Measurements from ENCODE around the gene RNF31.
A peak's percentile ranks its signal among the peaks of the same experiment; 100 is the strongest.

The RNF31 gene

DNA sequence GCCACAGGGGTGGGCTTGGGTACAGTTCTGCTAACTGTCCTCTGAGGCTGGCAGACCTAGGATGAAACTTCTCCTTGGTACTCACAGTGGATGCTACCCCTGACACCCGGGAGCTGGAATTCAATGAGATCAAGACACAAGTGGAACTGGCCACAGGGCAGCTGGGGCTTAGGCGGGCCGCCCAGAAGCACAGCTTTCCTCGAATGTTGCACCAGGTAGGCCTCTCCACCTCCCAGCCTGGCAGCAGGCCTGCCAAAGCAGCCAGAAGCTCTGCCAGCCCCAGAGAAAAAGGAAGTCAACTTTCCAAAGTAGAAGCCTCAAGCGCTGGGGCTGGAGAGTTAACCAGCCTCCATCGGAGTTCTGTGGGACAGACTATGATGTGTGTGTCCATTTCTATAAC, 30.1 kb upstream of the RNF31 start:
- no peak for DNase-seq

DNA sequence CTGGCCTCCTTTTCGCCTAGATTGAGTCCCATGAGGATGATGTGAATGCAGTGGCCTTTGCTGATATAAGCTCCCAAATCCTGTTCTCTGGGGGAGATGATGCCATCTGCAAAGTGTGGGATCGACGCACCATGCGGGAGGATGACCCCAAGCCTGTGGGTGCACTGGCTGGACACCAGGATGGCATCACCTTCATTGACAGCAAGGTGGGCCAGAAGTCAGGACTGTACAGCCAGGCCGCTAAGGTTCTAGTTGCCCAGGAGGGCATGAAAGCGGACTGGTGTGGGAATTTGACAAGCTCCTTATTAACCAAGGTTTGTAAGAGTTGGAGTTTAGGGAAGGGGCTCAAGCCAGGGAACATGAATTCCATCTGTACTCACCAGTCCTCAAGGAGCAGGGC, 27.6 kb upstream of the RNF31 start:
- no peak for DNase-seq

DNA sequence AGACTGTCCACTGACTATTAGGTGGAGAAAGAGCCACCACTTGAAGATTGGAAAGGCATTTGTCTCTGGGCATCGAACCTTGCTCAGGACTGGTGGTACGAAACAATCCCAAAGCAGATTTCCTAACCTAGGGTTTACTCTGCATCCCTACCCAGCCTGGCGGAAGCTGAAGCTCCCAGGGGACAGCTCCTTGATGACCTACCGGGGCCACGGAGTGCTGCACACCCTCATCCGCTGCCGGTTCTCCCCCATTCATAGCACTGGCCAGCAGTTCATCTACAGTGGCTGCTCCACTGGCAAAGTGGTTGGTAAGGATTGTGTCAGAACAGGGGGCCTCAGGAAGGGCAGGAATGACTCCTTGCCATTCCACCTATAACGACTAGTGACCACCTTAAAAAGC, 26.1 kb upstream of the RNF31 start:
- DNase-seq: no peak

DNA sequence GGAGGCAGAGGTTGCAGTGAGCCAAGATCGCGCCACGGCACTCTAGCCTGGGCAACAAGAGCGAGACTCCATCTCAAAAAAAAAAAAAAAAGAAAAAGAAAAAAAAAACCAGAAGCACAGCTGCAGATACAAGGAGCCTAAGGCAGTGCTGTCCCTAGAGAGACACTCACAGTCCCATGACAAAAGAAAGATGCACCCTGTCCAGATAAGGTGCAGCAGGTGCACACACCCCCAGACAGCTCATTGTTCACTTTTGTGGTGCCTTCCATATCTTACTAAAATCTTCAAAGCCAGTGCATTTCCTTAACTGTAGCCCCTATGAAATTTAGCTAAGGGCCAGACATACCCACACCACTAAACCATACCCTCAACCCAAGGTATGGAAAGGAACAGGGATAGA, 24.9 kb upstream of the RNF31 start:
- DNase-seq: no peak

DNA sequence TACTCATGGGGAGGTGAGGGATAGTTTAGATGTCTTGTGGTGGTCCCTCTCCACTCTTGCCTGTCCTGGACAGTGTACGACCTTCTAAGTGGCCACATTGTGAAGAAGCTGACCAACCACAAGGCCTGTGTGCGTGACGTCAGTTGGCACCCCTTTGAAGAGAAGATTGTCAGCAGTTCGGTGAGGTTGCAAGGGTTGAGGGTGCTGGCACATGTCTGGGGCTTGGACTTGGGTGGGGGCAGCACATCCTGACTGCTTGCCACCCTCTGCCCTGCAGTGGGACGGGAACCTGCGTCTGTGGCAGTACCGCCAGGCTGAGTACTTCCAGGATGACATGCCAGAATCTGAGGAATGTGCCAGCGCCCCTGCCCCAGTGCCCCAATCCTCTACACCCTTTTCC, 24.4 kb upstream of the RNF31 start:
- no peak for DNase-seq

DNA sequence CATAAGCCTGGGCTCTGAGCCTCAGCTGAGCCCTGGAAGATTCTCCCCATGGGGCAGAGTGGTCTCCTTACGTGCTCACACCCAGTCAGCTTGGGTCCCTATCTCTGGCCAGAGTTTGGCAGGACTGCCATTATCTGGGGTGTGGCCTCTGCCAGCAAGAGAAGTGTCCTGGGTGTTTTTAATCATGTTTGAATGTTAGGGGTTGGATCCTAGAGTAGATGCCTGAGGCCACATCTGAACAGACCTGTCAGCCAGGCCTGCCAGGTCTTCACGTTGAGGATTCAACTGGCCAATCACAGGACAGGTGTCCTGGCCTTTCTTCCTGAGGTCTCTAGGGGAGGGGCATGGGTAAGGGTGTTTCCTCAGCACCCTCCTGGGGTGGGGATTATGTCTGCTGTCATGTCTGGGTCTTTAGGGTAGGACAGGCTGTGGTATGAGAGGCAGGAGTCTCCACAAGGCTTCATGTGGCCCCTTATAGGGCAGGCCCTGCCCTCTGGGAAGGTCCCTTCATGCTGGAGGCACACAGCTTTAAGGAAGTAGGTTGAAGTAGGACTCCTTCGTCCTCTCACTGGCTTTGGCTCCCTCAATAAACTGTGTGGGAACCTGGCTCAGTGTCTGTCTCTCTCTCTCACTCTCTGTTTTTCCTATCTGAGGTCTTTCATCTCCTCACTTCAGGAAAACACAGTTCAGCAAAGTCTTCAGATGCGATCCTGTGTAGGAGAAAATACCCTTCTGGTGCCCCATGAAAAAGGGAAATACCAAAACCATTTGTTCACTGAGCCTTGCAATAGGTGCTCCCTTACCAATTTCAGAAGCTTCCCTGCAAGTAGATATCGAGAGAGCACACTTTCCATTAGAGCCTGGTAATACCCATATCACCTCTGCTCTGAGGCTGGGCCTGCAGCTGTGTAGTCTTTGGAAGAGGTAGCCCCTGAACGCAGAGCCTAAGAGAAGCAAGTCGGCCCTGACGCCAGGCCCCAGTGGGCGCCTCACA, 23.6 kb upstream of the RNF31 start:
- DNase-seq: no peak

DNA sequence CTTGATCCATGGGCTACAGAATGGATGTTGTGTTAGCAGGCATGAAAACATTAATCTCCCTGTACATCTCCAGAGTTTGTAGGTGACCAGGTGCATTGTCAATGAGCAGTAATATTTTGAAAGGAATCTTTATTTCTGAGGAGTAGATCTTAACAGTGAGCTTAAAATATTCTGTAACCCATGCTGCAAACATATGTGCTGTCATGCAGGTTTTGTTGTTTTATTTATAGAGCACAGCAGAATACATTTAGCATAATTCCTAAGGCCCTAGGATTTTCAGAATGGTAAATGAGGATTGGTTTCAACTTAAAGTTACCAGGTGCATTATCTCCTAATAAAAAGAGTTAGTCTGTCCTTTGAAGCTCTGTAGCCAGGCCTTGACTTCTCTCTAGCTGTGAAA, 20.4 kb upstream of the RNF31 start:
- no peak for DNase-seq

DNA sequence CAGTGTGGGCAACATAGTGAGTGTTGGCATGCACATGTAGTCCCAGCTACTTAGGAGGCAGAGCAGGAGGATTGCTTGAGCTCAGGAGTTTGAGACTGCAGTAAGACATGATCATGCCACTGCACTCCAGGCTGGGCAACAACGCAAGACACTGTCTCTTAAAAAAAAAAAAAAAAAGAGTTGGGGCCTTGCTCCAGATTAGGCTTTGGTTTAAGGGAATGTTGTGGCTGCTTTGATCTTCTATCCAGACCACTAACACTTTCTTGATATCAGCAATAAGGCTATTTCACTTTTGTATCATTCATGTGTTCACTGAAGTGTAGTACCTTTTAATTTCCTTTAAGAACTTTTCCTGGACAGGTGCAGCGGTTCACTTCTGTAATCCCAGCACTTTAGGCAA, 19.6 kb upstream of the RNF31 start:
- no peak for DNase-seq

DNA sequence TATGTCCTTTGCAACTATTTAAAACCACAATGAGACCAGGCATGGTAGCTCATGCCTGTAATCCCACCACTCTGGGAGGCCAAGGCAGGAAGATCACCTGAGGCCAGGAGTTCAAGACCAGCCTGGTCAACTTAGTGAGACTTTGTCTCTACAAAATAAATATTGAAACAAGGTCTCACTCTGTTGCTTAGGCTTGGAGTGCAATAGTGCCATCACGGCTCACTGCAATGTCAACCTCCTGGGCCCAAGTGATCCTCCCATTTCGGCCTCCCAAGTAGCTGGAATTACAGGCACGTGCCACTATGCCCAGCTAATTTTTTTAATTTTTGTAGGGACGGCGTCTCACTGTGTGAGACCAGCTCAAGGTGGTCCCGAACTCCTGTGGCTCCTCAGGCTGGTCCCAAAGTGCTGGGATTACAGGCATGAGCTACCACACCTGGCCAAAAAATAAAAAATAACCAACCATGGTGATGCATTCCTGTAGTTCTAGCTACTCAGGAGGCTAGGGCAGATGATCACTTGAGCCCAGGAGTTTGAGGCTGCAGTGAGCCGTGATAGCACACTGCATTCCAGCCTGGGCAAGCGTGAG, 17.8 kb upstream of the RNF31 start:
- no peak for DNase-seq

DNA sequence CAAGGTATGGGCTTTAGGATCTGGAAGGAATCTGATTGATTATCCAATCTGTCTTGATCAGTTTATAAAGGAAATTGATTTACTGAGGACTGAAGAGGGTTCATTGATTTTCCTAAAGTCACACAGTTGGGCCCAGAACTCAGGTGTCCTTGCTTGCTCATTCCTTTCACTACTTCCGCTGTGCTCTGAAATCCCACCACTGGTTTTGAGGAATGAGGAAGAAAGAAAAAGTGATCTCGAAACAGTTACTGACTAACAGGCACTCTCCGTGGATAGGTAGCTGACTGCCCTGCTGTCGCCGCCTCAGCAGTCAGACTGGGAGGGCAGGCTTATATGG, 16.9 kb upstream of the RNF31 start, which contains the start of gene FITM1:
FITM1 (plus strand) TSS at position 280 of the 337 bp plus-strand sequence. CDS start 905 bp downstream, outside the sequence.
- no peak for DNase-seq

DNA sequence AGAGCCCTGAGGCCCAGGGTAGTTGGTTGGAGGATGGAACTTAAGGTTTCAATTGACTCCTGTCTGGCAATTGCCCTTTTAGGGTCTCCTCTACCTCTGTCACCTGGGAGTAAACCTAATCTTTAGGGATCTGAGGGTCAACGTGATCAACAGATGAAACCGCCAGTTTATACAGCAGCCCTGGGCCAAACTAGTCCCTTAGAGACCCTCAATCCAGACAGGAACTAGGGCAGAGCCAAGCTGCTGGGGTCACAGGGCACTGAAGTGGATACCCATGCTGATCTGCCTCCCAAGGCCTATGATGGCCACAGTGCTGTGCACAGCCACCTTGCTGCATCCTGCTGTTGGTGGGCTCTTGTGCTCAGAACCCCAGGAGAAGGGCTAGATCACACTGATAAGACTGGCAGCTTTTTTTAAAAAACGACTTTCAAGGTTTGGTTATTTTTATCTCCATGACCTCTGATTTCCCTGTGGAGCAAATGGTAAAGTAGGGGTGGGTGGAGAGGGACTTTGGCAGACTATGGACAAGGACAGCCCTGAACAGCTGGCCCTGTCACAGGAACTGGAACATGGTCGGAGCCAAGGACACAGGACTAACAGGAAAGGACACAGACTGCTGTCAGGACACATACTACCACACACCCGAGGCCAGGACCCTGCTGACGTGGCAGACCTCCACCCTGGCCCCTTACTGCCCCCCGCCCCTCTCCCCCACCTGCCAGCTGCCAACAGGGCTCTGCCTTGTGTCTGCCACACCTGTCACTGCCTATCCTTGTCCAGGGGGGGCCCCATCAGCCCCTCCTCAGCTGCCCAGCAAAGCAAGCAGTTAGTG, 16.4 kb upstream of the RNF31 start:
- no peak for DNase-seq

DNA sequence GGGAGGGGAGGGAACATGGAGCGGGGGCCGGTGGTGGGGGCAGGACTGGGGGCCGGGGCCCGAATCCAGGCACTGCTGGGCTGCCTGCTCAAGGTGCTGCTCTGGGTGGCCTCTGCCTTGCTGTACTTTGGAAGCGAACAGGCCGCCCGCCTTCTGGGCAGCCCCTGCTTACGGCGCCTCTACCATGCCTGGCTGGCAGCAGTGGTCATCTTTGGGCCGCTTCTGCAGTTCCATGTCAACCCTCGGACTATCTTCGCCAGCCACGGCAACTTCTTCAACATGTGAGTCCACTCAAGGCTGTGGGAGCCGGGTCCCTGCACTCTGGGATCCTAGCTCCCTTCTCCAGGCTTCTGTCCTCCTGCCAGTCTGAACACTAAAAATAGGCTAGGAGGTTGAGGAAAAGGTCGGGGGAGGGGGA, 15.7 kb upstream of the RNF31 start:
- DNase-seq: no peak

DNA sequence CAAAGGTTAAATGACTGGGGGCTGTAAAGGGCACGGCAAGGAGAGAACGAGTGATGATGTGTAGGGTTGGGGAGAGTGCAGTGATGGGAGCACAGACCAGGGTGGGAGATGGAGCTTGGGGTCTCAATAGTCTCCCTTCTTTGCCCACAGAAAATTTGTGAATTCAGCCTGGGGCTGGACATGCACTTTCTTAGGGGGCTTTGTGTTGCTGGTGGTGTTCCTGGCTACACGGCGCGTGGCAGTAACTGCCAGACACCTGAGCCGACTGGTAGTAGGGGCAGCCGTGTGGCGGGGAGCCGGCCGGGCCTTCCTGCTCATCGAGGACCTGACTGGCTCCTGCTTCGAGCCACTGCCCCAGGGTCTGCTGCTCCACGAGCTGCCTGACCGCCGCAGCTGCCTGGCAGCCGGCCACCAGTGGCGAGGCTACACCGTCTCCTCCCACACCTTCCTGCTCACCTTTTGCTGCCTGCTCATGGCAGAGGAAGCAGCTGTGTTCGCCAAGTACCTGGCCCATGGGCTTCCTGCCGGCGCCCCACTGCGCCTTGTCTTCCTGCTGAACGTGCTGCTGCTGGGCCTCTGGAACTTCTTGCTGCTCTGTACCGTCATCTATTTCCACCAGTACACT, 15.1 kb upstream of the RNF31 start:
- DNase-seq: no peak

DNA sequence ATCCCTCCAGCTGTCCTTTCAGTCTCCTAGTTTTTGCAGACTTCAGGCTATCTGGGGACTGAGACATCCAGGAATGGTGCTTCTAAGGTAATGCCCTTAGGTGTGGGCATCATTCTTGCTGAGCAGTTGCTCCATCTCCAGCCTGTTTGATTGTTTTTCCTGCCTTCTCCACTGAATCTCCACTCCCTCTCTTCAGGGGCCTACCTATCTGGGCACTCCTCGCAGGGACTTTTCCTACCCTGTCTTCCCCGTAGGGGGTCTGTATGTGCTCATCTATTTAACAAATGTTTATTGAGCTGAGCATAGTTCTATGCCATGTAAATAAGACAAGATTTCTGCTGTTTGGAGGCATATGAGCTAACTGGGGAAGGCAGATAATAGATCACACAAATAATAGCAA, 14.3 kb upstream of the RNF31 start:
- no peak for DNase-seq

DNA sequence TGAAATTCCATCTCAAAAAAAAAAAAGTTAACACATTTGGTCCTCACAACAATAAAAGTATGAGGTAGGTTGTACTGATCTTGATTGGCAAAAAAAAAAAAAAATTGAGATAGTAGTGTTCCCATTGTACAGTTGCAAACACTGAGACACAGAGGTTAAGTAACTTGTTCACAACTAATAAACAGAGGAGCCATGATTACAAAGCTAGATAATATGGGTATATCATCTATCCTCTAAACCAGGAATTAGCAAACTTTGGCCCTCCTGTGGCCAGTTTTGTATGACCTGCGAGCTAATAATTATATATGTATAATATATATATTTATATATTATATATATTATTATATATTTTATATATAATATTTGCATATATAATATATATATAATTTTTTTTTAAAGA, 13.6 kb upstream of the RNF31 start:
- DNase-seq: no peak

DNA sequence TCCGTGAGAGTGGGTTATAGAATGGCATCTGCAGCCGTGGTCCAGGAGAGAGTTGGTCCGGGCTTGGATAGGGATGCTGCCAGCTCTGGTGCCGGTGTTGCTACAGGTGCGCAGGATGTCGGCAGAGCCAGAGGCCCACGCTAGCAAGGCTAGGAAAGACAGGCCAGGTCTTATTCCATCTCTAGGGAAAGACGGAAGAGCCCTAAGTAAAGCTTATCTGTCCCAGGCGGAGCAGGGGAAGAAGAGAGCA, 11.8 kb upstream of the RNF31 start:
- DNase-seq: no peak

DNA sequence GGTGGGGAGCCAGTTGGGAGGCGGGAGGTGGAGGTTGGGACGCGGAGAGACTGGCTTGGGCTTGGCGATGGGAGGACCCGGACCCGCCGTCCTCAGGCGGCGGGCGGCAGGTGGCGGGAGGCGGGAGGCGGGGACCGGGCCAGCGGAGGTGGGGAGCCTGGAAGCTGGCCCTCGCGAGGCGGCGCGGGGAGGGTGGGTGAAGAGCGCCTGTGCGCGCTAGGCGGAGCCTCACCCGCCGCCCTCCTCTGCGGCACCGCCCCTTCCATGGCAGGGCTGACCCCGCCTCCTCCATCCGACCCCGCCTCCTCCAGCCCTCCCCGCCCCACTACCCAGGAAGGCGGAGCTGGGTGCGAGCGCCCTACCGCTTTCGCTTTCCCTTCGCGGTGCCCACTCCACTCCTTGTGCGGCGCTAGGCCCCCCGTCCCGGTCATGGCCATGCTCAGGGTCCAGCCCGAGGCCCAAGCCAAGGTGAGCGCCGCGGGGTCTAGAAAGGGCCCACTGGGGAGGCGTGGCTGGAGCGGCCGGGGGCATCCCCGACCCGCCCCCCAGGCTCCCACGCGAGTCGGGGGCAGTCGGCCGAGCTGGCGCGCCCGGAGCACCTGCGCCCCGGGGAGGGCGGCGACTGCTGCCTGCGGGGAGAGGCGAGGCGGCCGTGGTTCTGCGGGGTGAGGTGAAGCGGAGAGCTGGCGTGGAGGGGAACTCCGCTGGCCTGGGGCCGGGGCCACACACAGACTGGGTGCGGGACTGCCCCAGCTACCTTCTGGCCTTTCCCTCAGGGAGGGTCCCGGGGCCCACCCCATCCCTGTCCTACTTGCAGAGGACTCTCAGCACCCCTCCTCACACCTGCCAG, 11.2 kb upstream of the RNF31 start, which contains the start of gene PSME1:
PSME1 (plus strand) TSS at position 361 of the 850 bp plus-strand sequence; CDS start at position 430, 69 bp downstream.
- peak; percentile 94 for DNase-seq

DNA sequence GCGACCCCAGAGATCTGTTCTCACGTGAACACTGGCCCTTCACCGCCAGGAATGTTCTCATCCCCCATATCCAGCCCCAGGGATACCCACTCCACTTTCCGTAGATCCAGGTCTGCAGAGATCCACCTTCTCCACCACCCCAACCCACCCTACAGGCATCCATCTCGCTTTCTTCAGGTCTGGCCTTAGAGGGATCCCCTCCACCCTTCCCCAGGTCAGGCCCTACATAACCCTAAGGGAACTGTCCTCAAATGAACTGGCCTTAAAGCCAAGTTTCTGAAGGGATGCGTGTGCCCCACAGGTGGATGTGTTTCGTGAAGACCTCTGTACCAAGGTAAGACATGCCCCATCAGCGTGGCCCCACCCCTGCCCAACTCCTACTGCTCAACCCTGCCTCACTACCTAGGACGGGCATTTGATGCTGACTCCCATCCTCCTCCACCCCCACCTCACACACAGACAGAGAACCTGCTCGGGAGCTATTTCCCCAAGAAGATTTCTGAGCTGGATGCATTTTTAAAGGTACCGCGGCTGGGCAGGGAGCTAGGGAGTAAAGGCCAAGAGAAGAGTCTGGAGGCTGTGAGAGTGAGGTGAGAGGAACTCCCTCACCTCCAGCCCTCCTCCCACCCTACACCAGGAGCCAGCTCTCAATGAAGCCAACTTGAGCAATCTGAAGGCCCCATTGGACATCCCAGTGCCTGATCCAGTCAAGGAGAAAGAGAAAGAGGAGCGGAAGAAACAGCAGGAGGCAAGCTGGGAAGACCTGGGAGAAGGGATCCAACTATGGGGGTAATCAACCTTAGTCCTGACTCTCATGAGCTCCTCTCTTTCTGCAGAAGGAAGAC, 10.4 kb upstream of the RNF31 start:
- DNase-seq: no peak

DNA sequence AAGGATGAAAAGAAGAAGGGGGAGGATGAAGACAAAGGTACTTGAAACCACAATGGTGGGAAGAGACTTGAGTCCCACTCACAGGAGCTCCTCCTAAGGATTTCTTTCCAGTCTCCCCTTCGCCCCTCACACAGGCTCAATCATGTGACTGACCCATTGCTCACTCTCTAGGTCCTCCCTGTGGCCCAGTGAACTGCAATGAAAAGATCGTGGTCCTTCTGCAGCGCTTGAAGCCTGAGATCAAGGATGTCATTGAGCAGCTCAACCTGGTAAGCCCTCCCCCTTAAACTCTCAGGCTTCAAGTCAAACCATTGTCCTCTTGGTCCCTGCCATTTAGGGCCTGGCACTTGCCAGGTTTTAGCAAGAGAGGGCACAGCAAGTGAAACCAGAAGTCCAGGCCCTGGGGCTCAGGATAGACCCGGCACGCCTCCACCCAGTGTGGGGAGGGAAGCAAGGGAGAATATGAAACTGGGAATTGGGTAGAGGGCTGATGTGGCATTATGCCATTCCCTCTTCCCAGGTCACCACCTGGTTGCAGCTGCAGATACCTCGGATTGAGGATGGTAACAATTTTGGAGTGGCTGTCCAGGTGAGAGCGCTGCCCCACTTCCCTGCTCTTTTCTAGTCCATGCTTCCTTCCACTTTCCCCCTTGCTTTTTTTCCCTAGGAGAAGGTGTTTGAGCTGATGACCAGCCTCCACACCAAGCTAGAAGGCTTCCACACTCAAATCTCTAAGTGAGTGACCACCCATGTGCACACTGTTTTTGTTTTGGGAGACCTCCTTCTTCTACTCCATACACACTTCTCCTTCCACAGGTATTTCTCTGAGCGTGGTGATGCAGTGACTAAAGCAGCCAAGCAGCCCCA, 9.5 kb upstream of the RNF31 start:
- no peak for DNase-seq

Data from T-helper 9 cell (primary cell).